Ovary (tissue), 9 donors: Measurements from ENCODE around the gene DEFB124. TPM values are rescaled to one million over a fixed set of nuclear protein-coding genes. Genes with fewer than 3 reads are reported as not detected.
"Not testable (repeated sequence)": the region's sequence is repeated elsewhere in the genome, so short reads cannot be mapped to it uniquely, and the experiment has no call there.

ENCODE experiments used
- DNase-seq, 5 donors: peaks; one replicate each; pipeline ENCODE4 v3.0.0-alpha.2; 2019 to 2020
- H3K27ac ChIP-seq, 2 donors: fragments of 200-600 bp; one replicate each; pipeline versions ENCODE4 v1.5.1 to v1.8.0; 2019 to 2022
- H3K27me3 ChIP-seq: fragments of 200-600 bp; one replicate; pipeline ENCODE4 v1.8.0; 2022
- H3K36me3 ChIP-seq: fragments of 200-600 bp; sonication (generic); one replicate; pipeline ENCODE4 v1.5.1; 2019
- H3K4me1 ChIP-seq: one replicate; pipeline ENCODE4 v1.8.1; 2013; ENCODE audit warnings: mild to moderate bottlenecking, moderate library complexity; ENCODE audit not compliant: insufficient read depth
- H3K4me3 ChIP-seq: fragments of 200-600 bp; sonication (generic); one replicate; pipeline ENCODE4 v1.5.1; 2017
- H3K9me3 ChIP-seq, 2 donors: fragments of 200-600 bp in 1 of 2; sonication (generic) in 1 of 2; one replicate each; pipeline versions ENCODE4 v1.5.1 to v1.8.1; 2013 to 2019; ENCODE audit warnings: mild to moderate bottlenecking in 1 of 2, moderate library complexity in 1 of 2
- EP300 ChIP-seq: sonication (generic); formaldehyde crosslinking; IDR thresholded peaks from one replicate; pipeline ENCODE4 v1.6.1; 2017; ENCODE audit warnings: antibody characterized with exemption
- POLR2A ChIP-seq: fragments of 450-650 bp; IDR thresholded peaks from one replicate; pipeline ENCODE4 v1.6.1; 2017; ENCODE audit warnings: antibody characterized with exemption, mild to moderate bottlenecking, moderate library complexity
- WGBS, 3 donors: extraction: QIAGEN DNeasy Blood & Tissue Kit in 1 of 3; methylation state at CpG; one replicate each; pipeline versions ENCODE4 v1.1.5 to v1.1.7; 2013 to 2017; 5-methylcytosine and 5-hydroxymethylcytosine counted together
- intact Hi-C, 4 donors: fragments of 100-400 bp; cut with DNase I; formaldehyde crosslinking; loops; one replicate each; pipeline versions ENCODE4 v1.11.0 to v1.15.1; 2022 to 2023
- polyA plus RNA-seq, 2 donors: library from polyadenylated mRNA; stranded (reverse); fragments of 200-250 nt in 1 of 2; fragments of 350-450 nt in 1 of 2; fragmentation: Illumina TruSeq in 1 of 2; extraction: RNeasy Lipid Tissue Mini Kit (QIAGEN cat#74804) in 1 of 2; gene quantifications; one replicate each; pipeline ENCODE4 v1.2.3, GENCODE V29; 2013 to 2014
- total RNA-seq, 7 donors: library from RNA; depleted of rRNA in 2 of 7; stranded (reverse); fragments of >200 nt in 2 of 7; fragmentation: NEBNext Ultra II Directional in 3 of 7; extraction: Animal tissue kit (Norgen Biotek cat#: 25700) in 3 of 7; gene quantifications; one replicate each; pipeline versions ENCODE4 v1.1.0 to v1.2.4, GENCODE V29; 2016 to 2023
- TF ChIP-seq, protein P1 (sequence below), 3 donors: fragments of 450-650 bp in 2 of 3; fragments of 200-600 bp in 1 of 3; IDR thresholded peaks; one replicate each; pipeline versions ENCODE4 v1.5.1 to v1.8.0; 2016 to 2022; ENCODE audit warnings: antibody characterized with exemption in 3 of 3, mild to moderate bottlenecking in 1 of 3
- donor health status: DM: no; HTN: no; CAD: no; lungs with moderate emphysema.
- donor health status: DM: no; HTN: no; CAD: no.
- donor health status: Bipolar disorder and iron deficiency.
- donor health status: DM: yes; HTN: yes; CAD: no.
- donor health status: DM: no; HTN: no; CAD: no.
- donor health status: DM: yes; HTN: yes; CAD: no.

DEFB124 gene
- total and polyA plus RNA-seq, 9 donors = 0.45 to 0.82 (median 0.62) TPM; not detected in 6

DNA sequence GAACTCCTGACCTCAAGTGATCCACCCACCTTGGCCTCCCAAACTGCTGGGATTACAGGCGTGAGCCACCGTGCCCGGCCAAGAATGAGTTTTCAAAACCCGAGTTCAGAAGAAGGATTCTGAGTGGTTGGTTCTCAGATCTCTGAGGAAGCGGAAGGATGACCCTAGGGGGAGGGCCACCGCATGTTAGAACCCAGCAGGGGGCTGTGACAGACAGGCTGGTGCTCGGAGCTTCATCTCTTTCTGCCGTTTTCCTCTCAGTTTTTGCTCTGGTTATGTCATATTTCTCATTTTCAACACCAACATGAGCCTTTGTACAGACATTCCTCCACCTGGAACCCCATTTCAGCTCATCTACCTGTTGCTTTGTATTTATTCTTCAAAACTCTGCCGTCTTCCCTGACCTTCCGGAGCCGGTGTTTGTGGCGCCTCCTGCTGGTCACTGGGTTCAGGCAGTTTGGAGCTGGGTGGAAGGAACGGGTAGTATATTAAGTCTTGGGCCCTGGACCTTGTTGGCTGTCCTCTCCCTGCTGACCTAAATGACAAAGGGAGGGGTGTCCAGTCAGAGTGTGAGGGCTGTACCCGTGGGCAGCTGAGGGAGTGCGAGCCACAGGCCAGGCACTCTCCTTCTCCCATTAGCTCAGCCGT, 34.8 kb downstream of the DEFB124 start, which contains the start of gene DEFB123:
TSS of gene DEFB123 (plus strand) at position 621 of the 648 bp plus-strand sequence. CDS start 67 bp downstream, outside the sequence.
- TF ChIP-seq POLR2A = no peak
- TF ChIP-seq, protein P1, sequence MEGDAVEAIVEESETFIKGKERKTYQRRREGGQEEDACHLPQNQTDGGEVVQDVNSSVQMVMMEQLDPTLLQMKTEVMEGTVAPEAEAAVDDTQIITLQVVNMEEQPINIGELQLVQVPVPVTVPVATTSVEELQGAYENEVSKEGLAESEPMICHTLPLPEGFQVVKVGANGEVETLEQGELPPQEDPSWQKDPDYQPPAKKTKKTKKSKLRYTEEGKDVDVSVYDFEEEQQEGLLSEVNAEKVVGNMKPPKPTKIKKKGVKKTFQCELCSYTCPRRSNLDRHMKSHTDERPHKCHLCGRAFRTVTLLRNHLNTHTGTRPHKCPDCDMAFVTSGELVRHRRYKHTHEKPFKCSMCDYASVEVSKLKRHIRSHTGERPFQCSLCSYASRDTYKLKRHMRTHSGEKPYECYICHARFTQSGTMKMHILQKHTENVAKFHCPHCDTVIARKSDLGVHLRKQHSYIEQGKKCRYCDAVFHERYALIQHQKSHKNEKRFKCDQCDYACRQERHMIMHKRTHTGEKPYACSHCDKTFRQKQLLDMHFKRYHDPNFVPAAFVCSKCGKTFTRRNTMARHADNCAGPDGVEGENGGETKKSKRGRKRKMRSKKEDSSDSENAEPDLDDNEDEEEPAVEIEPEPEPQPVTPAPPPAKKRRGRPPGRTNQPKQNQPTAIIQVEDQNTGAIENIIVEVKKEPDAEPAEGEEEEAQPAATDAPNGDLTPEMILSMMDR (IDR thresholded peaks at IDR 0.05) = no peak
- no peak for TF ChIP-seq EP300
- 72 to 78% (median 75%) methylated on average over 16 of the region's 16 CpGs for WGBS, 3 donors
- no peaks in the 10 kb centered on the region for H3K4me1 ChIP-seq
- no peaks in the 10 kb centered on the region for H3K9me3 ChIP-seq
- H3K4me3 ChIP-seq = no peak within 1 kb of the TSS
- H3K27me3 ChIP-seq = no peaks in the 10 kb centered on the region
- H3K36me3 ChIP-seq = no peaks in the 10 kb centered on the region
- no peak within 1 kb of the TSS for H3K27ac ChIP-seq
- intact Hi-C loops = no loop called here
- DNase-seq = no peak

DNA sequence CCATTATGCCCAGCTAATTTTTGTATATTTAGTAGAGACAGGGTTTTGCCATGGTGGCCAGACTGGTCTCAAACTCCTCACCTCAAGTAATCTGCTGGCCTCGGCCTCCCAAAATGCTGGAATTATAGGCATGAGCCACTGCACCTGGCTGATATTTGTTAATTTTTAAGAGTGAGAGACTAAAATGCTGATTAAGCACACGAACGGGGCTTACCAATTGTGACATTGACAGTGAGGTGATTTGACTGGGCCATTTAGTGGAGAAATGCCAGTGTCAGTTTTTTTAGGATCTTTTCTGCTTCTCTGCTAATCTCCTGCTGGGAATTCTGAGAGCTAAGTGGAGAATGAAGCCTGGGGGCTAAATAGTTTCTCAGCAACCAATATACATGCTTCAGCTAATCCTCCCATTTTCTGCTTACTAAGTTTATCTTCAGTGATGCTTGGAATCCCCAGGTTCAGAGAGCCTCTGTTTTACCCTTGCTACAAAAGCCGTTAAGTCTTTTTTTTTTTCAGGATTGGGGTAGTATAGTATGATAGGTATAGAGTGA, 44.3 kb downstream of the DEFB124 start:
- intact Hi-C loops = no loop called here
- Histone ChIP-seq H3K36me3 (no peaks in the 10 kb centered on the region), H3K4me3 (no peak overlapping the region), H3K4me1 (no peaks in the 10 kb centered on the region), H3K27ac (no peak overlapping the region), H3K27me3 (no peaks in the 10 kb centered on the region), H3K9me3 (no peaks in the 10 kb centered on the region)
- 54 to 66% (median 54%) methylated on average over 4 of the region's 4 CpGs for WGBS, 3 donors
- TF ChIP-seq POLR2A (no peak), EP300 (no peak)
- TF ChIP-seq, protein P1 (IDR thresholded peaks at IDR 0.05) = no peak
- DNase-seq = no peak

DNA sequence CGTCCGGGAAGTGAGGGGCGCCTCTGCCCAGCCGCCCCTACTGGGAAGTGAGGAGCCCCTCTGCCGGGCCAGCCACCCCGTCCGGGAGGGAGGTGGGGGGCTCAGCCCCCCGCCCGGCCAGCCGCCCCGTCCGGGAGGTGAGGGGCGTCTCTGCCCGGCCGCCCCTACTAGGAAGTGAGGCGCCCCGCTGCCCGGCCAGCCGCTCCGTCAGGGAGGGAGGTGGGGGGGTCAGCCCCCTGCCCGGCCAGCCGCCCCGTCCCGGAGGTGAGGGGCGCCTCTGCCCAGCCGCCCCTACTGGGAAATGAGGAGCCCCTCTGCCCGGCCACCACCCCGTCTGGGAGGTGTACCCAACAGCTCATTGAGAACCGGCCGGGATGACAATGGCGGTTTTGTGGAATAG, 47.4 kb downstream of the DEFB124 start:
- H3K4me3 ChIP-seq, H3K27ac ChIP-seq: not testable (repeated sequence)
- 94 to 96% (median 96%) methylated on average over 16 to 30 of the region's 31 CpGs for WGBS, 3 donors

DNA sequence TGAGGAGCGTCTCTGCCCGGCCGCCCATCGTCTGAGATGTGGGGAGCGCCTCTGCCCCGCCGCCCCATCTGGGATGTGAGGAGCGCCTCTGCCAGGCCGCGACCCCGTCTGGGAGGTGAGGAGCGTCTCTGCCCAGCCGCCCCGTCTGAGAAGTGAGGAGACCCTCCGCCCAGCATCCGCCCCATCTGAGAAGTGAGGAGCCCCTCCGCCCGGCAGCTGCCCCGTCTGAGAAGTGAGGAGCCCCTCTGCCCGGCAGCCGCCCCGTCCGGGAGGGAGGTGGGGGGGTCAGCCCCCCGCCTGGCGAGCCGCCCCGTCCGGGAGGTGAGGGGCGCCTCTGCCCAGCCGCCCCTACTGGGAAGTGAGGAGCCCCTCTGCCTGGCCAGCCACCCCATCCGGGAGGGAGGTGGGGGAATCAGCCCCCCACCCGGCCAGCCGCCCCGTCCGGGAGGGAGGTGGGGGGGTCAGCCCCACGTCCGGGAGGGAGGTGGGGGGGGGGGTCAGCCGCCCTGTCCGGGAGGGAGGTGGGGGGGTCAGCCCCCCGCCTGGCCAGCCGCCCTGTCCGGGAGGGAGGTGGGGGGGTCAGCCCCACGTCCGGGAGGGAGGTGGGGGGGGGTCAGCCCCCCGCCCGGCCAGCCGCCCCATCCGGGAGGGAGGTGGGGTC, 47.9 kb downstream of the DEFB124 start:
- WGBS, 3 donors = 89 to 91% methylated on average over 20 to 35 of the region's 48 CpGs; no CpG with 5 or more reads in 1 of the 3 donors
- H3K27me3 ChIP-seq, H3K9me3 ChIP-seq, H3K27ac ChIP-seq, H3K4me1 ChIP-seq, intact Hi-C loops, H3K36me3 ChIP-seq, DNase-seq, H3K4me3 ChIP-seq: not testable (repeated sequence)

More for the DNA sequence above, 47.4 kb downstream of the DEFB124 start:
- H3K27me3 ChIP-seq, H3K36me3 ChIP-seq, H3K4me1 ChIP-seq, intact Hi-C loops, H3K9me3 ChIP-seq, DNase-seq: not testable (repeated sequence)

DNA sequence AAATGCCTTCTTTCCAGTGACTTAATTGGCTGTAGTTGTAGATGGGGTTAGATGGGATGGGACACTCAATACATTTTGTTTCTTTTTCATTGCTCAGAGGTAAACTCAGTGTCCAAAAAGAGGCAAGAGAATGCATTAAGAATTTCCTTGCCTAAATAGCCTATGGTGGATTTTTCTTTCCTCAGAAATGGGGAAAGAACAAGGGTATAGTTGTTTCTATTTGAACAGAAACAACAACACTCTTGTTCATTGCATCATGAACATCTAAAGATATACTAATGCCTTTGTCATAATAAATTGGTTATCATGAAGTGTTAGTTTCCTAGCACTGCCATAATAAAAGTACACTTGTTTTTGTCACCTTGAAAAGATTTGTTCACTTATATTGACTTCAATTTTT, 49.1 kb downstream of the DEFB124 start:
- DNase-seq = no peak
- Histone ChIP-seq H3K36me3 (no peaks in the 10 kb centered on the region), H3K4me3 (no peak overlapping the region), H3K27ac (no peak overlapping the region), H3K27me3 (no peaks in the 10 kb centered on the region), H3K9me3 (no peaks in the 10 kb centered on the region), H3K4me1 (no peaks in the 10 kb centered on the region)
- no peak for TF ChIP-seq POLR2A
- TF ChIP-seq EP300 = no peak
- TF ChIP-seq, protein P1 (IDR thresholded peaks at IDR 0.05) = no peak
- intact Hi-C loops = no loop called here
